Regular cardiac myocyte (primary cell): Measurements from ENCODE around the gene CXCL13. TPM values are rescaled to one million over a fixed set of nuclear protein-coding genes. Genes with fewer than 3 reads are reported as not detected.

Experiments used
- total RNA-seq: library from RNA; depleted of rRNA; stranded (reverse); fragments of >200 nt; gene quantifications from 2 replicates; pipeline ENCODE4 v1.2.3, GENCODE V29; 2014

CXCL13 gene, protein sequence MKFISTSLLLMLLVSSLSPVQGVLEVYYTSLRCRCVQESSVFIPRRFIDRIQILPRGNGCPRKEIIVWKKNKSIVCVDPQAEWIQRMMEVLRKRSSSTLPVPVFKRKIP
- not detected in 2 replicates for total RNA-seq

DNA sequence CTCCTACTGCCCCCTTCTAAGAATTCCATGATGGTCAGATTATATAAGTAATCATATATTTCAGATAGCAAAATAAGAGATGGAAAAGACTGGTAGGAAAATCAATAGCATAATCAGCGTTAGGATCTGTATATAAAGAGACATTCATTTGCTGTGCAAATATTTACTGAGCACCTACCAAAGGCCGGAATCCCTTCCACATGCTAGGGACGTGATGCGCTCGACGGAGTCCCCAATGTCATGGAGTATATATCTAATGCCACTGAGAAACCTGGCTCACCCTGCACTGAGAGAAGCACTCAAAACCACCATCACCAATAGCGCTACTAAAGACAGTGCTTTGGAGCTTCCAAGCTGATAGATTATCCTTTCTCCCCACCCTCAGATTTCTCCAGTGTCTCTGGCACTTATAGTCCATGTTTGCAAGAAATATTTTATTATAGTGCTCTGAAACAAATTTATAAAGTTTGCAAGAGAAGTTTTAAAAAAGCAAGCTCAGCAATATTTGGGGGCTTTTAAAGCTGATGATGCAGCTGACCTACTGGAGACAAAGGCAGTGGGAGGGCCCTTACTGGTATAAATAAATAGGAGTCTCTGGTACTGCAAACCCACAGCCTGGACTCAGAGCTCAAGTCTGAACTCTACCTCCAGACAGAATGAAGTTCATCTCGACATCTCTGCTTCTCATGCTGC, at the start of gene CXCL13:
Gene CXCL13 (plus strand): TSS at position 611 of the 693 bp plus-strand sequence. CDS start 46 bp downstream, at position 657.

Other genes with a start within 250 kb of the CXCL13 start
- 11.5 and 12.7 TPM in 2 replicates for gene CNOT6L, start 213.5 kb downstream of the CXCL13 start, total RNA-seq